ENCODE data around the gene DUSP1.

Gene DUSP1

GRCh38 chr5:172722327-172722815, 48.6 kb downstream of the DUSP1 start:
- no peaks in the 10 kb centered on the region for H3K9me3 ChIP-seq (ENCODE audit: insufficient read depth, low read depth, low read length)
- H3K36me3 ChIP-seq (ENCODE audit: insufficient read depth, low read depth, low read length) = no peaks in the 10 kb centered on the region
- H3K4me1 ChIP-seq (ENCODE audit: insufficient read depth, low read length) = no peaks in the 10 kb centered on the region
- H3K27ac ChIP-seq (ENCODE audit: low read length) = no peak overlapping the region
- H3K9ac ChIP-seq (ENCODE audit: low read depth, low read length) = no peak overlapping the region
- peaks cover 54% of the 10 kb centered on the region for H3K27me3 ChIP-seq (ENCODE audit: insufficient read depth, low read length)
- no peak overlapping the region for H3K4me3 ChIP-seq (ENCODE audit: low read length)

GRCh38 chr5:172721455-172722326, 49.3 kb downstream of the DUSP1 start:
- no peak overlapping the region for H3K9ac ChIP-seq (ENCODE audit: low read depth, low read length)
- H3K36me3 ChIP-seq (ENCODE audit: insufficient read depth, low read depth, low read length) = no peaks in the 10 kb centered on the region
- H3K27ac ChIP-seq (ENCODE audit: low read length) = no peak overlapping the region
- peaks cover 60% of the 10 kb centered on the region for H3K27me3 ChIP-seq (ENCODE audit: insufficient read depth, low read length)
- no peaks in the 10 kb centered on the region for H3K4me1 ChIP-seq (ENCODE audit: insufficient read depth, low read length)
- H3K9me3 ChIP-seq (ENCODE audit: insufficient read depth, low read depth, low read length) = no peaks in the 10 kb centered on the region
- no peak overlapping the region for H3K4me3 ChIP-seq (ENCODE audit: low read length)

GRCh38 chr5:172720655-172721054, 50.3 kb downstream of the DUSP1 start:
- Histone ChIP-seq H3K4me1 (ENCODE audit: insufficient read depth, low read length) (no peaks in the 10 kb centered on the region), H3K36me3 (ENCODE audit: insufficient read depth, low read depth, low read length) (no peaks in the 10 kb centered on the region), H3K9me3 (ENCODE audit: insufficient read depth, low read depth, low read length) (no peaks in the 10 kb centered on the region), H3K9ac (ENCODE audit: low read depth, low read length) (no peak overlapping the region), H3K27me3 (ENCODE audit: insufficient read depth, low read length) (peaks cover 60% of the 10 kb centered on the region), H3K4me3 (ENCODE audit: low read length) (no peak overlapping the region), H3K27ac (ENCODE audit: low read length) (no peak overlapping the region)

GRCh38 chr5:172719211-172719610, 51.8 kb downstream of the DUSP1 start:
- H3K9me3 ChIP-seq (ENCODE audit: insufficient read depth, low read depth, low read length) = no peaks in the 10 kb centered on the region
- peaks cover 58% of the 10 kb centered on the region for H3K27me3 ChIP-seq (ENCODE audit: insufficient read depth, low read length)
- H3K4me1 ChIP-seq (ENCODE audit: insufficient read depth, low read length) = no peaks in the 10 kb centered on the region
- no peak overlapping the region for H3K4me3 ChIP-seq (ENCODE audit: low read length)
- H3K9ac ChIP-seq (ENCODE audit: low read depth, low read length) = no peak overlapping the region
- H3K36me3 ChIP-seq (ENCODE audit: insufficient read depth, low read depth, low read length) = no peaks in the 10 kb centered on the region
- no peak overlapping the region for H3K27ac ChIP-seq (ENCODE audit: low read length)

- Histone ChIP-seq H3K4me3 (ENCODE audit: low read length) (no peak overlapping the region), H3K4me1 (ENCODE audit: insufficient read depth, low read length) (no peaks in the 10 kb centered on the region)
These were observed 52.4 kb downstream of the DUSP1 start for GRCh38 chr5:172718527-172719114.

More at GRCh38 chr5:172718527-172719114, 52.4 kb downstream of the DUSP1 start:
- Histone ChIP-seq H3K36me3 (ENCODE audit: insufficient read depth, low read depth, low read length) (no peaks in the 10 kb centered on the region), H3K9me3 (ENCODE audit: insufficient read depth, low read depth, low read length) (no peaks in the 10 kb centered on the region), H3K27me3 (ENCODE audit: insufficient read depth, low read length) (peaks cover 52% of the 10 kb centered on the region), H3K27ac (ENCODE audit: low read length) (no peak overlapping the region), H3K9ac (ENCODE audit: low read depth, low read length) (no peak overlapping the region)

Measured in iPS-20b (cell line).